H9 (cell line): ENCODE measurements around the gene LTBP2. TPM values are rescaled to one million over a fixed set of nuclear protein-coding genes. Genes with fewer than 3 reads are reported as not detected.

ENCODE experiments used
- DNase-seq: peaks from one replicate; pipeline ENCODE4 v3.0.0-alpha.2; 2017
- H2AFZ ChIP-seq: one replicate; pipeline ENCODE4 v1.6.1; 2013; ENCODE audit warnings: mild to moderate bottlenecking, low read length, control low read depth, moderate library complexity
- H2AK5ac ChIP-seq: 2 replicates; pipeline ENCODE4 v1.6.1; 2013; ENCODE audit warnings: low read length, control low read depth, mixed read lengths; ENCODE audit not compliant: insufficient read length
- H2BK120ac ChIP-seq: one replicate; pipeline ENCODE4 v1.6.1; 2013; ENCODE audit warnings: low read depth, mild to moderate bottlenecking, low read length, control low read depth, inconsistent platforms; ENCODE audit not compliant: poor library complexity, severe bottlenecking
- H2BK12ac ChIP-seq: 2 replicates; pipeline ENCODE4 v1.6.1; 2013; ENCODE audit warnings: low read length, control low read depth, mixed read lengths, low read depth; ENCODE audit not compliant: insufficient read length
- H2BK15ac ChIP-seq: 2 replicates; pipeline ENCODE4 v1.6.1; 2013; ENCODE audit warnings: low read depth, low read length, control low read depth
- H2BK20ac ChIP-seq: one replicate; pipeline ENCODE4 v1.6.1; 2013; ENCODE audit warnings: low read depth, mild to moderate bottlenecking, low read length, control low read depth, inconsistent platforms; ENCODE audit not compliant: poor library complexity, severe bottlenecking
- H2BK5ac ChIP-seq: 2 replicates; pipeline ENCODE4 v1.6.1; 2013; ENCODE audit warnings: low read length, control low read depth, mixed read lengths; ENCODE audit not compliant: insufficient read length
- H3K14ac ChIP-seq: 2 replicates; pipeline ENCODE4 v1.6.1; 2013; ENCODE audit warnings: low read length, control low read depth; ENCODE audit not compliant: insufficient read depth
- H3K18ac ChIP-seq: 2 replicates; pipeline ENCODE4 v1.6.1; 2013; ENCODE audit warnings: low read depth, mild to moderate bottlenecking, mixed read lengths, low read length, control low read depth; ENCODE audit not compliant: insufficient read length
- H3K23ac ChIP-seq: 2 replicates; pipeline ENCODE4 v1.6.1; 2013; ENCODE audit warnings: low read length, control low read depth, mixed read lengths, low read depth; ENCODE audit not compliant: insufficient read length
- H3K23me2 ChIP-seq: 2 replicates; pipeline ENCODE4 v1.6.1; 2013; ENCODE audit warnings: low read depth, mild to moderate bottlenecking, mixed read lengths, low read length, control low read depth; ENCODE audit not compliant: insufficient read length, poor library complexity, severe bottlenecking
- H3K27ac ChIP-seq: 2 replicates; pipeline ENCODE4 v1.5.1; 2013; ENCODE audit warnings: low read length, control low read depth, mixed read lengths, low read depth; ENCODE audit not compliant: insufficient read length
- H3K27me3 ChIP-seq: 2 replicates; pipeline ENCODE4 v1.6.1; 2013; ENCODE audit warnings: low read length, control low read depth, inconsistent platforms; ENCODE audit not compliant: insufficient read depth
- H3K4ac ChIP-seq: 2 replicates; pipeline ENCODE4 v1.6.1; 2013; ENCODE audit warnings: low read depth, mild to moderate bottlenecking, control low read depth, inconsistent platforms, low read length, moderate library complexity
- H3K4me1 ChIP-seq: 2 replicates; pipeline ENCODE4 v1.6.1; 2013; ENCODE audit warnings: low read length, control low read depth, inconsistent platforms; ENCODE audit not compliant: insufficient read depth
- H3K4me2 ChIP-seq: 2 replicates; pipeline ENCODE4 v1.6.1; 2013; ENCODE audit warnings: low read length, control low read depth, mixed read lengths; ENCODE audit not compliant: insufficient read length, insufficient read depth
- H3K56ac ChIP-seq: 2 replicates; pipeline ENCODE4 v1.6.1; 2013; ENCODE audit warnings: low read depth, mild to moderate bottlenecking, mixed read lengths, low read length, control low read depth; ENCODE audit not compliant: insufficient read length
- H3K79me1 ChIP-seq: 2 replicates; pipeline ENCODE4 v1.6.1; 2013; ENCODE audit warnings: low read depth, mild to moderate bottlenecking, moderate library complexity, low read length, control low read depth, inconsistent platforms; ENCODE audit not compliant: insufficient read depth, poor library complexity, severe bottlenecking
- H3K79me2 ChIP-seq: 2 replicates; pipeline ENCODE4 v1.6.1; 2013; ENCODE audit warnings: low read length, control low read depth, inconsistent platforms; ENCODE audit not compliant: insufficient read depth
- H3K9ac ChIP-seq: 2 replicates; pipeline ENCODE4 v1.6.1; 2013; ENCODE audit warnings: low read length, control low read depth, mixed read lengths; ENCODE audit not compliant: insufficient read length; ENCODE audit errors: extremely low read depth
- H3K9me3 ChIP-seq: one replicate; pipeline ENCODE4 v1.6.1; 2013; ENCODE audit warnings: low read depth, low read length, inconsistent platforms; ENCODE audit not compliant: control insufficient read depth
- H3T11ph ChIP-seq: one replicate; pipeline ENCODE4 v1.6.1; 2013; ENCODE audit warnings: mild to moderate bottlenecking, low read length, control low read depth, inconsistent platforms
- H4K20me1 ChIP-seq: one replicate; pipeline ENCODE4 v1.6.1; 2013; ENCODE audit not compliant: control insufficient read depth, insufficient read length, insufficient read depth
- H4K5ac ChIP-seq: 2 replicates; pipeline ENCODE4 v1.6.1; 2013; ENCODE audit warnings: low read depth, mild to moderate bottlenecking, mixed read lengths, low read length, control low read depth; ENCODE audit not compliant: insufficient read length
- H4K8ac ChIP-seq: replicated peaks from 2 replicates; pipeline ENCODE4 v1.6.1; 2013; ENCODE audit warnings: low read length, control low read depth, mixed read lengths, low read depth; ENCODE audit not compliant: insufficient read length
- H4K91ac ChIP-seq: 2 replicates; pipeline ENCODE4 v1.6.1; 2013; ENCODE audit warnings: low read depth, mild to moderate bottlenecking, moderate library complexity, mixed read lengths, low read length, control low read depth; ENCODE audit not compliant: insufficient read length
- H3K27ac Mint-ChIP-seq, 3 experiments: 2 replicates in 2 of 3; 3 replicates in 1 of 3; pipeline ENCODE4 v1.8.0; 2020 to 2021; ENCODE audit warnings: mixed read lengths in 3 of 3, mild to moderate bottlenecking in 1 of 3, moderate library complexity in 1 of 3
- H3K27me3 Mint-ChIP-seq: 2 replicates; pipeline ENCODE4 v1.8.0; 2021; ENCODE audit warnings: low read depth, mild to moderate bottlenecking, moderate library complexity, mixed read lengths
- H3K36me3 Mint-ChIP-seq, 3 experiments: 2 replicates in 2 of 3; 3 replicates in 1 of 3; pipeline ENCODE4 v1.8.0; 2020 to 2021; ENCODE audit warnings: low read depth in 3 of 3, mixed read lengths in 3 of 3; ENCODE audit not compliant: insufficient read depth in 1 of 3
- H3K4me1 Mint-ChIP-seq, 2 experiments: 2 replicates each; pipeline ENCODE4 v1.8.0; 2020; ENCODE audit warnings: mixed read lengths in 2 of 2
- H3K4me3 Mint-ChIP-seq, 2 experiments: 2 replicates in 1 of 2; 3 replicates in 1 of 2; pipeline ENCODE4 v1.8.0; 2020 to 2021; ENCODE audit warnings: mild to moderate bottlenecking in 2 of 2, mixed read lengths in 2 of 2, moderate library complexity in 1 of 2
- H3K9me3 Mint-ChIP-seq, 2 experiments: 2 replicates in 1 of 2; 3 replicates in 1 of 2; pipeline ENCODE4 v1.8.0; 2020; ENCODE audit warnings: mild to moderate bottlenecking in 2 of 2, mixed read lengths in 2 of 2, moderate library complexity in 1 of 2
- total RNA-seq: library from RNA; stranded (reverse); gene quantifications from 2 replicates; pipeline ENCODE4 v1.2.1, GENCODE V29; 2021
- TF ChIP-seq, protein P1 (sequence below): fragments of 200-600 bp; sonication (generic); conservative IDR thresholded peaks from 3 replicates; pipeline ENCODE4 v1.8.0; 2021; ENCODE audit warnings: antibody characterized with exemption, mild to moderate bottlenecking

Gene LTBP2
- total RNA-seq, 1 experiment from 2014 or later: 0.77 TPM

- Histone ChIP-seq H3K4me1 (no peaks in the 10 kb centered on the region), H3T11ph (no peak overlapping the region), H2AK5ac (no peak overlapping the region), H4K5ac (no peak overlapping the region), H3K18ac (no peak overlapping the region), H3K23ac (no peak overlapping the region), H2BK12ac (no peak overlapping the region), H3K27ac (no peak overlapping the region), H3K14ac (no peak overlapping the region), H2BK5ac (no peak overlapping the region), H2AFZ (no peak overlapping the region), H4K91ac (no peak overlapping the region), H3K23me2 (no peaks in the 10 kb centered on the region), H3K79me2 (no peaks in the 10 kb centered on the region), H4K20me1 (no peaks in the 10 kb centered on the region), H3K9ac (no peak overlapping the region), H3K9me3 (no peaks in the 10 kb centered on the region), H3K4ac (no peak overlapping the region), H3K4me2 (no peak overlapping the region), H2BK20ac (no peak overlapping the region), H4K8ac (no peak overlapping the region), H2BK120ac (no peak overlapping the region), H3K27me3 (no peaks in the 10 kb centered on the region), H3K56ac (no peak overlapping the region), H2BK15ac (no peak overlapping the region), H3K79me1 (no peaks in the 10 kb centered on the region)
- DNase-seq: no peak
- Mint-ChIP-seq H3K36me3 (no peaks in the 10 kb centered on the region), H3K27ac (no peak overlapping the region), H3K27me3 (peaks cover 6% of the 10 kb centered on the region), H3K9me3 (no peaks in the 10 kb centered on the region), H3K4me3 (no peak overlapping the region), H3K4me1 (peaks cover 14 to 21% of the 10 kb centered on the region in 2 experiments)
- TF ChIP-seq, protein P1, sequence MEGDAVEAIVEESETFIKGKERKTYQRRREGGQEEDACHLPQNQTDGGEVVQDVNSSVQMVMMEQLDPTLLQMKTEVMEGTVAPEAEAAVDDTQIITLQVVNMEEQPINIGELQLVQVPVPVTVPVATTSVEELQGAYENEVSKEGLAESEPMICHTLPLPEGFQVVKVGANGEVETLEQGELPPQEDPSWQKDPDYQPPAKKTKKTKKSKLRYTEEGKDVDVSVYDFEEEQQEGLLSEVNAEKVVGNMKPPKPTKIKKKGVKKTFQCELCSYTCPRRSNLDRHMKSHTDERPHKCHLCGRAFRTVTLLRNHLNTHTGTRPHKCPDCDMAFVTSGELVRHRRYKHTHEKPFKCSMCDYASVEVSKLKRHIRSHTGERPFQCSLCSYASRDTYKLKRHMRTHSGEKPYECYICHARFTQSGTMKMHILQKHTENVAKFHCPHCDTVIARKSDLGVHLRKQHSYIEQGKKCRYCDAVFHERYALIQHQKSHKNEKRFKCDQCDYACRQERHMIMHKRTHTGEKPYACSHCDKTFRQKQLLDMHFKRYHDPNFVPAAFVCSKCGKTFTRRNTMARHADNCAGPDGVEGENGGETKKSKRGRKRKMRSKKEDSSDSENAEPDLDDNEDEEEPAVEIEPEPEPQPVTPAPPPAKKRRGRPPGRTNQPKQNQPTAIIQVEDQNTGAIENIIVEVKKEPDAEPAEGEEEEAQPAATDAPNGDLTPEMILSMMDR: no peak
Measured at GRCh38 chr14:74524812-74525135, 87.3 kb downstream of the LTBP2 start.
